Measurements from ENCODE around the gene ATG9B. TPM values are rescaled to one million over a fixed set of nuclear protein-coding genes. Genes with fewer than 3 reads are reported as not detected.
A peak's percentile ranks its signal among the peaks of the same experiment; 100 is the strongest.

ATG9B gene, protein sequence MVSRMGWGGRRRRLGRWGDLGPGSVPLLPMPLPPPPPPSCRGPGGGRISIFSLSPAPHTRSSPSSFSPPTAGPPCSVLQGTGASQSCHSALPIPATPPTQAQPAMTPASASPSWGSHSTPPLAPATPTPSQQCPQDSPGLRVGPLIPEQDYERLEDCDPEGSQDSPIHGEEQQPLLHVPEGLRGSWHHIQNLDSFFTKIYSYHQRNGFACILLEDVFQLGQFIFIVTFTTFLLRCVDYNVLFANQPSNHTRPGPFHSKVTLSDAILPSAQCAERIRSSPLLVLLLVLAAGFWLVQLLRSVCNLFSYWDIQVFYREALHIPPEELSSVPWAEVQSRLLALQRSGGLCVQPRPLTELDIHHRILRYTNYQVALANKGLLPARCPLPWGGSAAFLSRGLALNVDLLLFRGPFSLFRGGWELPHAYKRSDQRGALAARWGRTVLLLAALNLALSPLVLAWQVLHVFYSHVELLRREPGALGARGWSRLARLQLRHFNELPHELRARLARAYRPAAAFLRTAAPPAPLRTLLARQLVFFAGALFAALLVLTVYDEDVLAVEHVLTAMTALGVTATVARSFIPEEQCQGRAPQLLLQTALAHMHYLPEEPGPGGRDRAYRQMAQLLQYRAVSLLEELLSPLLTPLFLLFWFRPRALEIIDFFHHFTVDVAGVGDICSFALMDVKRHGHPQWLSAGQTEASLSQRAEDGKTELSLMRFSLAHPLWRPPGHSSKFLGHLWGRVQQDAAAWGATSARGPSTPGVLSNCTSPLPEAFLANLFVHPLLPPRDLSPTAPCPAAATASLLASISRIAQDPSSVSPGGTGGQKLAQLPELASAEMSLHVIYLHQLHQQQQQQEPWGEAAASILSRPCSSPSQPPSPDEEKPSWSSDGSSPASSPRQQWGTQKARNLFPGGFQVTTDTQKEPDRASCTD
- total RNA-seq, result 1 to 10 TPM in 6 of 7 donors, under 1 TPM in 1; 0.66 to 3.8 (median 2.8) TPM
- 1 to 10 TPM; 1.8 to 3.7 (median 1.9) TPM for polyA plus RNA-seq
- long read RNA-seq, donor 1, result 0 reads
- long read RNA-seq, donor 2, partial matches to known transcripts, result 0 of 1 reads
- long read RNA-seq, donor 2, other reads (novel, unspliced or antisense), result 0 of 1 reads

DNA sequence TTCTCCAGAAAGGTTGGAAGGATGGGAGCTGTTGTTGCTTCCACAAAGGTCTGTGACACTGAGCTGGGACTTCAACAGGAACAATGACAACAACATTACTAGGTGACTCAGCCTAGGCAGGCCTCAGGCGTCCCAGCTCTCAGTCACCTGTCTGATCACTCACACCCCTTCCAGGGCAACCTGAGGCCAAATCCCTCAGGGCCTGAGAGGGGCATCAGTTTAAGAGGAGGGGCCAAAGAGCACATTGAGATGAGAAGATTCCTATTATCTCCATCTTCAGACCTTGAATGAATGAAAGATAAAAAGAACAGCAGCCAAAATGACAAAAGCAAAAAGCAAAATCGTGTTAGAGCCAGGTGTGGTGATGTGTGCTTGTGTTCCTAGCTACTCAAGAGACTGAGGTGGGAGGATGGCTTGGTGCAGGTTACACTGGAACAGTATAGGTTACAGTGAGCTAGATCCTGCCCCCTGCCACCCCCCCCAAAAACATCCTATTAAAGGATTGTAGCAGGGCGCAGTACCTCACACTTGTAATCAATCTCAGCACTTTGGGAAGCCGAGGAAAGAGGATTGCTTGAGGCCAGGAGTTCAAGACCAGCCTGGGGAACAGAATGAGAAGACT, at the start of gene ATG9B:
ATG9B (minus strand) TSS at position 60 of the 622 bp plus-strand sequence. CDS start 71 bp downstream, outside the sequence.
- TF ChIP-seq POLR2A (IDR thresholded peaks at IDR 0.05) (no peak), POLR2AphosphoS5 (IDR thresholded peaks at IDR 0.05) (no peak)
- TF ChIP-seq, protein P1, sequence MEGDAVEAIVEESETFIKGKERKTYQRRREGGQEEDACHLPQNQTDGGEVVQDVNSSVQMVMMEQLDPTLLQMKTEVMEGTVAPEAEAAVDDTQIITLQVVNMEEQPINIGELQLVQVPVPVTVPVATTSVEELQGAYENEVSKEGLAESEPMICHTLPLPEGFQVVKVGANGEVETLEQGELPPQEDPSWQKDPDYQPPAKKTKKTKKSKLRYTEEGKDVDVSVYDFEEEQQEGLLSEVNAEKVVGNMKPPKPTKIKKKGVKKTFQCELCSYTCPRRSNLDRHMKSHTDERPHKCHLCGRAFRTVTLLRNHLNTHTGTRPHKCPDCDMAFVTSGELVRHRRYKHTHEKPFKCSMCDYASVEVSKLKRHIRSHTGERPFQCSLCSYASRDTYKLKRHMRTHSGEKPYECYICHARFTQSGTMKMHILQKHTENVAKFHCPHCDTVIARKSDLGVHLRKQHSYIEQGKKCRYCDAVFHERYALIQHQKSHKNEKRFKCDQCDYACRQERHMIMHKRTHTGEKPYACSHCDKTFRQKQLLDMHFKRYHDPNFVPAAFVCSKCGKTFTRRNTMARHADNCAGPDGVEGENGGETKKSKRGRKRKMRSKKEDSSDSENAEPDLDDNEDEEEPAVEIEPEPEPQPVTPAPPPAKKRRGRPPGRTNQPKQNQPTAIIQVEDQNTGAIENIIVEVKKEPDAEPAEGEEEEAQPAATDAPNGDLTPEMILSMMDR (IDR thresholded peaks at IDR 0.05 in 8 of 11, conservative IDR thresholded peaks at IDR 0.05 in 3 of 11), result no peak
- DNase-seq, result no peak
- Histone ChIP-seq H3K27me3 (replicated peaks in 1 of 7) (peaks cover 0 to 42% (median 9%) of the 10 kb centered on the region in 7 donors), H3K4me1 (peaks cover 6 to 19% (median 18%) of the 10 kb centered on the region in 6 donors), H3K4me3 (no peak within 1 kb of the TSS), H3K9me3 (no peaks in the 10 kb centered on the region), H3K36me3 (no peaks in the 10 kb centered on the region), H3K27ac (no peak within 1 kb of the TSS)
- WGBS, 5 donors, result 74 to 90% (median 78%) methylated on average over 4 of the region's 4 CpGs
- intact Hi-C loops (cut with DNase I; ENCODE audit: low total_unique reads), result no loop called here

GRCh38 chr7:151073990-151074389, 49.7 kb upstream of the ATG9B start:
- H3K27ac ChIP-seq, result peak overlapping the region in 1 of 8 donors; percentile 13
- H3K27me3 ChIP-seq (replicated peaks in 1 of 7), result no peaks in the 10 kb centered on the region
- 85 to 88% (median 86%) methylated on average over 8 to 17 of the region's 17 CpGs for WGBS, 5 donors
- intact Hi-C loops (cut with DNase I; ENCODE audit: low total_unique reads), result no loop called here
- H3K9me3 ChIP-seq, result no peaks in the 10 kb centered on the region
- no peak overlapping the region for H3K4me3 ChIP-seq
- H3K4me1 ChIP-seq, result peaks cover 9 to 22% (median 16%) of the 10 kb centered on the region in 6 donors
- peaks cover 0 to 100% (median 81%) of the 10 kb centered on the region in 6 donors for H3K36me3 ChIP-seq
- DNase-seq, result no peak
- TF ChIP-seq POLR2AphosphoS5 (IDR thresholded peaks at IDR 0.05), result peak in 1 of 3 donors; percentile 32
- no peak for TF ChIP-seq POLR2A (IDR thresholded peaks at IDR 0.05)
- TF ChIP-seq, protein P1 (IDR thresholded peaks at IDR 0.05 in 8 of 11, conservative IDR thresholded peaks at IDR 0.05 in 3 of 11), result no peak

- intact Hi-C loops (cut with DNase I; ENCODE audit: low total_unique reads), result no loop called here
- DNase-seq, result no peak
- H3K4me1 ChIP-seq, result no peaks in the 10 kb centered on the region
- H3K36me3 ChIP-seq, result peaks cover 0 to 100% (median 96%) of the 10 kb centered on the region in 6 donors
- no peak overlapping the region for H3K27ac ChIP-seq
- no peaks in the 10 kb centered on the region for H3K27me3 ChIP-seq (replicated peaks in 1 of 7)
- H3K4me3 ChIP-seq, result no peak overlapping the region
- WGBS, 5 donors, result 93 to 96% (median 95%) methylated on average over 39 of the region's 39 CpGs
- no peaks in the 10 kb centered on the region for H3K9me3 ChIP-seq
- TF ChIP-seq POLR2AphosphoS5 (IDR thresholded peaks at IDR 0.05) (no peak), POLR2A (IDR thresholded peaks at IDR 0.05) (no peak)
- TF ChIP-seq, protein P1 (IDR thresholded peaks at IDR 0.05 in 8 of 11, conservative IDR thresholded peaks at IDR 0.05 in 3 of 11), result no peak
These were observed 47.0 kb upstream of the ATG9B start for GRCh38 chr7:151071032-151071866.
